ENCODE measurements around the gene PARP3. TPM values are rescaled to one million over a fixed set of nuclear protein-coding genes. Genes with fewer than 3 reads are reported as not detected.

Gene PARP3
- total and polyA plus RNA-seq, 9 of the 15 experiments (the other 6 are each of a cell fraction or from before 2014, with no cell fraction given), result 0.46 to 6.6 (median 4.5) TPM

DNA sequence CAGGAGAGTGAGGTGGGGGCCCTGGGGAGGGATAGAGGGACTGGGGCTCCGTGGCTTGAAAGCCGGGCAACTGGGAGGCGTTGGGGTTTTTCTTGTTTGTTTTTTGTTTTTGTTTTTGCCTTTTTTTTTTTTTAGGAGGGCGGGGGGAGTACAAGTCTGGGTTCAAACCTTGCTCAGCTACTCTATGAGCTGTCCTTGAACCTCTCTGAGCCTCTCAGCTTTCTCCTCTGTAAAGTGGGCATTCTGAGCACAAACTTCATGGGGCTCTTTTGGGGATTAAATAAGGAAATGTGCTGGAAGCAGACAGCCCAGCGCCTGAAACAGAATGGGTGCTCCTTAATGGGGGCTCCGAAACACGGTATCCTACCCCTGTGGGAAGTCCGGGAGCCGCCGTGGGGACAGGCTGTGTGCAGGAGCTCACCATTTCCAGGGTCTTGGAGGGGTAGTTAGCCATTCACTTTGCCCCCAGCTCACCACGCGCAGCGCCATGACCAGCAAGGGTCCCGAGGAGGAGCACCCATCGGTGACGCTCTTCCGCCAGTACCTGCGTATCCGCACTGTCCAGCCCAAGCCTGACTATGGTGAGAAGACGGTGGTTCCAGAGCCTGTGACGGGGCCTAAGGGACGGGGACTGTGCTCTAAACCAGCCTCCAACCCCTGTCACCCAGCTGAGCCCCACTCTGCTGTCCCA, 41.6 kb downstream of the PARP3 start:
- TSS peak; percentile 92 for BruUV-seq (replicated peaks)
- FAIRE-seq (no peak), ATAC-seq (peak; percentile 52), DNase-seq (ENCODE audit: extremely low read depth in 1 of 4, low spot score in 3 of 4) (peak in 3 of 4 experiments; percentile 25 to 57 (median 36))
- no peaks in the 10 kb centered on the region for H3K27me3 ChIP-seq (ENCODE audit: control insufficient read depth in 2 of 2, insufficient read depth in 2 of 2, low read length in 2 of 2)
- H3K9ac ChIP-seq (ENCODE audit: insufficient read depth in 1 of 2, low read depth in 2 of 2, low read length in 2 of 2), result peak overlapping the region; percentile 94 to 97
- no peaks in the 10 kb centered on the region for H4K20me1 ChIP-seq (replicated peaks; ENCODE audit: control insufficient read depth, insufficient read depth, low read length)
- H3K36me3 ChIP-seq (ENCODE audit: control insufficient read depth, insufficient read depth, low read length), result peaks cover 28% of the 10 kb centered on the region; the same call in 2 of the 3 replicates
- H3K4me1 ChIP-seq (replicated peaks in 1 of 2; ENCODE audit: control insufficient read depth in 2 of 2, insufficient read depth in 2 of 2, low read length in 2 of 2), result peaks cover 35 to 65% of the 10 kb centered on the region in 2 experiments; a peak in 4 of 5 replicates
- intact Hi-C loops (cut with micrococcal nuclease) (loop anchor here (1.0 kb wide), 1 partner anchor 8 kb away; no protein-coding TSS in a partner anchor), in situ Hi-C loops (cut with MboI) (no loop called here)
- ChIA-PET CTCF (ENCODE audit: low intra/inter-chr PET ratio) (no interaction called here), POLR2A (interaction anchor here (0.5 to 5.2 kb wide), 5 partner anchors 10 to 42 kb away, joined by 3 to 105 read pairs (median 4); partner anchors contain the start of genes ABHD14A, ABHD14B, PARP3 and RPL29)
- H3K4me3 ChIP-seq, result peak overlapping the region; percentile 55
- peak overlapping the region; percentile 96 for H3K4me2 ChIP-seq (ENCODE audit: insufficient read depth, low read length)
- 2% methylated on average over 21 of the region's 22 CpGs for WGBS (ENCODE audit: insufficient coverage, low coverage, missing lambda C conversion rate)
- no peaks in the 10 kb centered on the region for H3K9me3 ChIP-seq (replicated peaks; ENCODE audit: control insufficient read depth, insufficient read depth, low read depth, low read length)
- peak overlapping the region; percentile 91 for H3K27ac ChIP-seq (ENCODE audit: extremely low read depth, low read depth, low read length)
- peaks cover 47% of the 10 kb centered on the region for H3K79me2 ChIP-seq (ENCODE audit: control insufficient read depth, insufficient read depth, low read length)
- peak overlapping the region; percentile 51; the same call in 1 of the 2 replicates for H2AFZ ChIP-seq (ENCODE audit: low read depth, low read length)
- H3K9me1 ChIP-seq (ENCODE audit: control insufficient read depth, insufficient read depth, low read length), result no peaks in the 10 kb centered on the region
- 0 out of 2 replicates have a peak, but pooled peaks have one; percentile 26 for TF ChIP-seq LARP7 (IDR thresholded peaks at IDR 0.05)
- TF ChIP-seq CC2D1A (IDR thresholded peaks at IDR 0.05), result no peak
- no peak for TF ChIP-seq CCNT2 (IDR thresholded peaks at IDR 0.05; ENCODE audit: borderline replicate concordance, extremely low read depth, insufficient read length, low read depth, low read length)
- no peak for TF ChIP-seq SMARCC2 (IDR thresholded peaks at IDR 0.05; ENCODE audit: low read depth)
- 0 out of 2 replicates have a peak, but pooled peaks have one; percentile 10 for TF ChIP-seq MTA2 (IDR thresholded peaks at IDR 0.05; ENCODE audit: low read depth)
- no peak for TF ChIP-seq NFE2 (IDR thresholded peaks at IDR 0.05; ENCODE audit: low read depth)
- peak; percentile 61 for TF ChIP-seq NFRKB (IDR thresholded peaks at IDR 0.05; ENCODE audit: low read depth)
- peak; percentile 93 for TF ChIP-seq POLR2B (IDR thresholded peaks at IDR 0.05; ENCODE audit: low read depth, partially characterized antibody)
- TF ChIP-seq POLR2A (conservative IDR thresholded peaks at IDR 0.05), result peak; percentile 95
- TF ChIP-seq POLR2H (tag; IDR thresholded peaks at IDR 0.05; ENCODE audit: low read depth), result peak; percentile 92
- no peak for TF ChIP-seq ZNF134 (CRISPR knock-in tag; conservative IDR thresholded peaks at IDR 0.05)
- no peak for TF ChIP-seq PCBP2 (IDR thresholded peaks at IDR 0.05; ENCODE audit: low read depth, low read length, poor library complexity, severe bottlenecking)
- no peak for TF ChIP-seq ZBTB9 (CRISPR knock-in tag; IDR thresholded peaks at IDR 0.05)
- TF ChIP-seq YY1 (IDR thresholded peaks at IDR 0.05; ENCODE audit: borderline replicate concordance in 1 of 3, control insufficient read depth in 1 of 3, extremely low read depth in 1 of 3, insufficient read depth in 3 of 3, insufficient read length in 1 of 3, insufficient replicate concordance in 2 of 3, low read depth in 1 of 3, low read length in 2 of 3), result peak in 2 of 3 experiments; percentile 30 to 62
- TF ChIP-seq ELF1 (tag; IDR thresholded peaks at IDR 0.05), result peak; percentile 37; the same call in 1 of the 2 replicates
- TF ChIP-seq POLR2AphosphoS5 (IDR thresholded peaks at IDR 0.05; ENCODE audit: control insufficient read depth, insufficient read depth, low read depth, low read length), result peak; percentile 3; the same call in 1 of the 2 replicates
- no peak for TF ChIP-seq E2F3 (CRISPR knock-in tag; IDR thresholded peaks at IDR 0.05)
- 0 out of 2 replicates have a peak, but pooled peaks have one; percentile 49 for TF ChIP-seq BCOR (IDR thresholded peaks at IDR 0.05)
- TF ChIP-seq, protein P1, sequence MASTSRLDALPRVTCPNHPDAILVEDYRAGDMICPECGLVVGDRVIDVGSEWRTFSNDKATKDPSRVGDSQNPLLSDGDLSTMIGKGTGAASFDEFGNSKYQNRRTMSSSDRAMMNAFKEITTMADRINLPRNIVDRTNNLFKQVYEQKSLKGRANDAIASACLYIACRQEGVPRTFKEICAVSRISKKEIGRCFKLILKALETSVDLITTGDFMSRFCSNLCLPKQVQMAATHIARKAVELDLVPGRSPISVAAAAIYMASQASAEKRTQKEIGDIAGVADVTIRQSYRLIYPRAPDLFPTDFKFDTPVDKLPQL (IDR thresholded peaks at IDR 0.05; ENCODE audit: extremely low read depth, insufficient read length), result no peak
- TF ChIP-seq SUPT5H (IDR thresholded peaks at IDR 0.05), result peak; percentile 95
- TF ChIP-seq KLF1 (tag; IDR thresholded peaks at IDR 0.05), result 0 out of 2 replicates have a peak, but pooled peaks have one; percentile 8
- TF ChIP-seq PHF8 (IDR thresholded peaks at IDR 0.05; ENCODE audit: borderline replicate concordance, low read length), result peak; percentile 56
